GM18873 (cell line): ENCODE measurements around the gene GPR78.

Experiments
- ATAC-seq: cut with Tn5 transposase; IDR thresholded peaks from one replicate; pipeline ENCODE4 v1.9.1; 2021; ENCODE audit warnings: mild to moderate bottlenecking, moderate library complexity, moderate number of reproducible peaks; ENCODE audit not compliant: unreplicated experiment, low FRiP score

GPR78 gene

DNA sequence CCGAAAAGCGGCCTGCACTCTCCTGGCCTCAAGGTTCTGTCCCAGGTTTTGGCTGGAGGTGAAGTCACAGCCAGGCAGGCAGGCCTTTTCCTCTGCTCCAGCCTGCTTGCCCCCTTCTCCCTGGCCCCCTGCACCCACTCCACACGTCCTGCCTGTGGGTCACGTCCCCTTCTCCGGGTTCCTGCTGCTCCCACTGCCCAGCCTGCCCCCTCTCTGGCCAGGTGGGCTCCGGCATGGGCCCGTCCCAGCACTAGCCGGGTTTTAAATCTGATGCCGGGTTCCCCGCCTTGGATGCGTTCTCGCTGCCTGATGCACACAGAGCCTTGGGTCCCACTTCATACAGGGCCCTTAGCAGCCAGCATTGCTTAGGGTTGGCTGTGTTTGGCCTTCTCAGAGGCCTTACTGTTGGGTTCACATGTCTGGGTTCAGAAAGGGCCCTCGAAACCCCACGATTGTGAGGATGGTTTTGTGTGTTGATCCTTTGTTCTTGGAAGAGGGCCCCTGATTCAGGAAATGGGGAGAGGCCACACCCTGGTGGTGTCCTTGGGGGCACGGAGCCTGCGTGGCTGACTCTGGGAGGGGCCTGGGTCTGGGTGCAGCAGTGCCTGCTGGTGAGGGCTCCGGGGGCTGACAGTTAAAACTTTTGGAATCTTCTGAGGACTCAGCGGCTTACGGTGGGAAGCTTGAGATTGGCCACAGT, 18.3 kb downstream of the GPR78 start:
- ATAC-seq: no peak

DNA sequence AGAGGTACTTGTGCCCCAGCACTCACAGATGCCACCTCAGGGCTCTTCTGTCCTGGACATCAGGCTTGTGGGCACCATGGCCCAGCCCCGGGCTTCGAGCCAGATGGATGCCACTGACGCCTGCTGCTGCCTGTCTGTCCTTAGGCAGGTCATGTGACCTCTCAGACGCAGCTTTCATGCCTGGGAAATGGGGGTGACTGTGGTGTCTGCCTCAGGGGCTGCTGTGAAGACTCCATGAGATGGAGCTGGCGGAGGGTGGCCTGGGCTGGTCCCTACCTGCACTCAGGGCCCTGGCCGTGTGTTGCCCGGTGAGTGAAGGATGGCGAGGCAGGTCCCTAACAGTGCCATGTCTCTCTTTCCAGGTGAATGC, 18.9 kb downstream of the GPR78 start:
- no peak for ATAC-seq

DNA sequence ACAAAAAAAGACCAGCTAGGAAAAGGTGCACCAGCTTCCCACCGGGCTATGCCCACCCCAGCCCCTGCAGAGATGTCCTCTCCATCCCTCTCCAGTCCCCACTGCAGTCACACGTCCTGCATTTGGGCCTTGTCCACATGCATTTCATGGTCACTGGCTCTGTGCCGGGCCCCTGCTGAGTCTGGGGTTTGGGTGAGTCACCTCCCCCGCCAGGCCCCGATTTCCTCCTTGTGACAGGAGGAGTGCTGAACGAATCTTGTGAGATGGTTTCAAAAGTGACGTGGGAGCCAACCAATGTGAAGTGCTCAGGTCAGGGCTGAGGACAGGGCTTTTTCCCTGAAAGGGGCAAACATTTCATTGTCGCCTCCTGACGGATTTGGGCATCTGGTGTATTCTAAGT, 19.5 kb downstream of the GPR78 start:
- ATAC-seq: no peak

DNA sequence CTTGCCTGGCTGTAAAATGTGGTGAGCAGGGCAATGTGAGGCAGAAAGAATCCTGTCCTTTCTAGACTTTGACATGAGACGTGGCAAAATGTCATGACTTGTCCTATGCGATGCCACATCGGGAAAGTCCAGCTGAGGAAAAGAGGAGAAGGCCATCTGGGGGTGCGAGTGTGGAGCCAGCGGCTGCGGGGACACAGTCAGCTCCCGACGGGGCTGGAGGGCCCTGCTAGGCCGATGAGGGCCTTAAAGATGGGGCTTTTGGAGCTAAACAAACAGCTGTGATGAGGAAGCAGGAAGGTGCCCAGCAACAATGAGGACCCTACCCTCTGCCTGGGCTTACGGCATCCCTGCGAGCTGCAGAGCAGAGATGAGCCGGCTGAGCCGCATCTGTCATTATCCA, 20.1 kb downstream of the GPR78 start:
- ATAC-seq: no peak

DNA sequence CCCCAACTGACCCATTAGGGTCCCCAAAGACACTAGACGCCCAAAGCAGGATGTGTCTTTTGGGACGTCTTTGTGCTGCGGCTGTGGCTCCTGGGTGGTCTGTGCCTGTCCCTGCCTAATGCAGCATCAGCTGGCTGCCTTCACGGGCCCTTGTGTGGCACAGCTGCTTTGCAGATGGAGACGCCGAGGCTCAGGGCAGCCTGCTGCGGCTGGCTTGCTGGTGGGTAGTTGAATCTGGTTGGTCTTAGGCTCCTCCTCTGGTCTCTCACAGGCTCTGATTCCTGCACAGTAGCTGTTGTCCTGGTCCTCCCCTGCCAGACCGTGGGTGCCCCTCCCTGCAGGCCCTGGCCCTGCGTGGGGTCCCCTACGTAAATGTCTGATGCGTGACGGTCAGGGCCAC, 20.5 kb downstream of the GPR78 start:
- no peak for ATAC-seq

DNA sequence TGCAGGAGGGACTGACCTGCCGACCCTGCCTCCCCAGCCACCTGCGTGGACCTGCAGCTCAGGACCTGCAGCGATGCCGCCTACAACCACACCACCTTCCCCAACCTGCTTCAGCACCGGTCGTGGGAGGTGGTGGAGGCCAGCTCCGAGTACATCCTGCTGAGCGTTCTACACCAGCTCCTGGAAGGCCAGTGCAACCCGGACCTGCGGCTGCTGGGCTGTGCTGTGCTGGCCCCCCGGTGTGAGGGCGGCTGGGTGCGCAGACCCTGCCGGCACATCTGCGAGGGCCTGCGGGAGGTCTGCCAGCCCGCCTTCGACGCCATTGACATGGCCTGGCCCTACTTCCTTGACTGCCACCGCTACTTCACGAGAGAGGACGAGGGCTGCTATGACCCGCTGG, 20.9 kb downstream of the GPR78 start:
- ATAC-seq: no peak

DNA sequence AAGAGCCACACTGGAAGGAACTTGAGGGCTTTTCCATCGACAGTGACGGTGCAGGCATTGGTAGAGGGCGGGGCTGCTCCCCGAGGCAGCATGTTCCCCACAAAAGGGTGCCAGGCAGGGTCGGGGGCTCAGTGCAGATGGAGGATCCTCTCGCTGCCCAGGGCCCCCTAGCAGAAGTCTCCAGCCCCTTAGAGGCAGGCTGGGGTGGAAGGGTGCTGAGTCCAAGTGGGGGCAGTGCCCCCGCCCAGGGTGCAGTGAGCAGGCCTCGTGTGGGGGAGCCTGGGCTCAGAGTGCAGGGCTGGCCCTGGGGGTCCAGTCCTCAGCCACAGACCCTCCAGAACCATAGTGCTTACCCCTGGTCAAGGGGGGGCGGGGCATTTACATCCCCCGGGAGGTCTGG, 21.4 kb downstream of the GPR78 start:
- no peak for ATAC-seq

DNA sequence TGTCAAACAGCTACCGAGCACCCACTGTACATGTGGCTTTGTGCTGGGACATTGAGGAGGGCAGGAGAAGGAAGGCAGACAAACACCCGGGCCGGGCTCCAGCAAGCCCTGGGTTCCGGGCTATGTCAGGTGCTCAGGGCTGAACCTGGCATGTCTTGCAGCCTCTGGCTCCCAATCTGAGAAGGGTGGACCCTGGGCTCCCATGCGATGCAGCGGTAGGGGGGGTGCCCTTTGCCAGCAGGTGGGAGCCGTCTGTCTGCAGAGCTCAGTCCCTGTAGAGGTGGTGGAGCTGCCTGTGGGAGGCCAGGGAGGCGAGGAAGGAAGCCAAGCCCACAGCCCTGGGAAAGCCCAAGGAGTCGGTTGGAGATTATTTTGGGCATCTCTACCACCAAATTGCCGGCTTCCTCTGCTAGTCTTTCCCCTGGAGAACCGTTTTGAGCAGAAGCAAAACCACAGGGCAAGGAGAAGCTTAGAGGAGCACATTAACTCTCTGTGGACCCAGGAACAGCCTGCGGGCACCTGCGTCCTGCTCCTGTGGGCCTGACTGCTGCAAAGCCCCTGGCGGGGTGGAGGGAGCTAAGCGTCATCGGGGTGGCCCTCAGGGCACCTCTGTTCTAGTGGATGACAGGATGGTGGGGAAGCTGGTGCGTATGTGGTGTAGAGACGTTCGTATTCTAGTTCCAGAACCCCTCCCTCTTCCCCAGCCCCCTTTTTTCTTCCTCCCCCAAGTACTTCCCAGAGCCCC, 22.7 kb downstream of the GPR78 start:
- no peak for ATAC-seq

DNA sequence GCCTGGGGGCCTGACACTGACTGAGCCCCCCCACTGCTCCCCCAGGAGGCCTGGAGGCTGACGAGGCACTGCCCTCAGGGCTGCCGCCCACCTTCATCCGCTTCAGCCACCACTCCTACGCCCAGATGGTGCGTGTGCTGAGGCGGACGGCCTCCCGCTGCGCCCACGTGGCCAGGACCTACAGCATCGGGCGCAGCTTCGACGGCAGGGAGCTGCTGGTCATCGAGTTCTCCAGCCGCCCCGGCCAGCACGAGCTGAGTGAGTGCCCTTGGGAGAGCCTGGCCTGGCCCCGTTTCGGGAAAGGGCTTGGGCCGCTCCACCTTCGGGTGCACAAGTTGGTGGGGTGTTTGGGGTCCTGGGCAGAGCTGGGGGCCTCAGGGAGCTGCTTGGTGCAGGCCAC, 23.7 kb downstream of the GPR78 start:
- no peak for ATAC-seq

DNA sequence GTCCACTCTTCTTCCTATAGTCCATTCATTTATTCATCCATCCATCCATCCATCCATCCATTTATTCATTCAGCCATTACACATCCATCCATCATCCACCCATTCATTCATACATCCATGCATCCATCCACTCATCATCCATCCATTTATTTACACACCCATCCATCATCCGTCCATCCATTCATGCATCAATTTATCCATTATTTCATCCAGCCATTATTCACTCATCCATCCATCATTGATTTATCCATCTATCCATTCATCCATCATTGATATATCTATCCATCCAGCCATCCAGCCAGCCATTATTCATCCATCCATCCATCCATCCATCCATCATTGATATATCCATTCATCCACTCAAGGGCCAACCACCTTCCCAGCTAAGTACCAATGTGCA, 25.1 kb downstream of the GPR78 start:
- no peak for ATAC-seq

DNA sequence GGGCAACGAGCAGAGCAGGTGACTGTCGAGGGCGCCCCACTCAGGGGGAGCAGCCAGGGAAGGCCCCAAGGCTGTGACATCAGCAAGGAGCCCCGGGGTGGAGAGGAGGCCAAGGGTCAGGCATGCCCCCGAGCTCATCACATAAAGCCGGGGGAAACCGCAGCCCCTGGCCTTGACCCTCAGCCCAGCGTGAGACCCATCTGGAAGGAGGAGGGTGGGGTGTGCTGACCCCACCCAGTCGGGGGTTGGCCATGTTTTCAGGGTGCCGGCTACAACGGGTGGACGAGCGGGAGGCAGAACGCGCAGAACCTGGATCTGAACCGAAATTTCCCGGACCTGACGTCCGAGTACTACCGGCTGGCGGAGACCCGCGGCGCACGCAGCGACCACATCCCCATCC, 26.3 kb downstream of the GPR78 start:
- ATAC-seq: no peak

DNA sequence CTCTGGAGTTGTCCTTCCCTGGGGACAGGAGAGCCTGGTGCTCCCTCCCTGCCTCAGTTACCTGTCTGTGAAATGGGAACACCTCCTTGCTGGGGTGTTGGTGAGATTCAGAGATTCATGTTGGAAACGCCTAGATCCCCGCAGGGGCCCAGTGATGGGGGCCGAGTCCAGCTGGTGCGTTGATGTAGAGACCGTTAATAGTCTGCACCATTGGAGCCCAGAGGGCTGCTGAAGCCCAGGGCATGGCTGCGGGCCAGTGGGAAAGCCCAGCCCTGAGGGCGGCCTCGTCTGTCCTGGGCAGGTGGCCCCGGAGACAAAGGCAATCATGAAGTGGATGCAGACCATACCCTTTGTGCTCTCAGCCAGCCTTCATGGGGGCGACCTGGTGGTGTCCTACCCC, 26.8 kb downstream of the GPR78 start:
- ATAC-seq: no peak

DNA sequence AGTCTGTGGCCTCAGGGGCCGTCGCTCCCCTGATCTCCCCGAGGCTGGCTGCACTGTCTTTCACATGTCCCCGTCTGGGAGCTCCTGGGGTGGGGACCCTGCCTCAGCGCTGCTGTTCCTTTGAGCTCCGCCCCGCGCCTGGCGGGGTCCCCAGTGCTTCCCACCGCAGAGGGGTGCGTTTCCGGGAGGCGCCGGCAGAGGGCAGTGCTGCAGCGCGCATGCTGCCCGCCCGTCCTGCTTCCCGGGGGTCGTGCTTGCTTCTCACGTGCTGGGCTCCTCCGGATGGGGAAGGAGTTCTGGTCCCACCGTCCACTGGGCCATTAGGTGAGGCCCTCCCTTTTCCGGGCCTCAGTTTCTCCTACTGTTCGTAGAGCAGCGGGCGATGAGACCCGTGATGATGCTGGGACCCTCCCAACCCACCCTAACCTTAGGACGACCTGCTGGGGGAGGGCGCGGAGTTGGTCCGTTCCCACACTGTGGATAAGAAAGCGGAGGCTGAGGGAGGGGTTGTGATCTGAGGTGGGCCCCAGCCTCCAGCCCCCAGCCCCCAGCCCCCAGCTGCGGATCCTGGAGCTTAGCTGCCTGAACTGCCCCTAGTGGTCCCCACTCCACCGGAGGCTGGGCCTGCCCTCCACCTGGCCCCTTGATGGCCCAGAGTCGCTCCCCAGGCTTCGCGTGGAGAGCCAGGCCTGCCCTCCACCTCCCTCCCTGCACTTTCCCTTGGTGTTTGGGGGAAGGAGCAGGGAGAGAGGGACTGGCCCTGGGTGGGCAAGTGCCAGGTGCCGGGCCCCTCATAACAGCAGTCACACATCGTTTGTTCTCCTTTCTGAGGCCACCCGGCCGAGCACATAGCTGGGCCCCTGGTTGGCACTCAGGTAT, 27.6 kb downstream of the GPR78 start:
- no peak for ATAC-seq

DNA sequence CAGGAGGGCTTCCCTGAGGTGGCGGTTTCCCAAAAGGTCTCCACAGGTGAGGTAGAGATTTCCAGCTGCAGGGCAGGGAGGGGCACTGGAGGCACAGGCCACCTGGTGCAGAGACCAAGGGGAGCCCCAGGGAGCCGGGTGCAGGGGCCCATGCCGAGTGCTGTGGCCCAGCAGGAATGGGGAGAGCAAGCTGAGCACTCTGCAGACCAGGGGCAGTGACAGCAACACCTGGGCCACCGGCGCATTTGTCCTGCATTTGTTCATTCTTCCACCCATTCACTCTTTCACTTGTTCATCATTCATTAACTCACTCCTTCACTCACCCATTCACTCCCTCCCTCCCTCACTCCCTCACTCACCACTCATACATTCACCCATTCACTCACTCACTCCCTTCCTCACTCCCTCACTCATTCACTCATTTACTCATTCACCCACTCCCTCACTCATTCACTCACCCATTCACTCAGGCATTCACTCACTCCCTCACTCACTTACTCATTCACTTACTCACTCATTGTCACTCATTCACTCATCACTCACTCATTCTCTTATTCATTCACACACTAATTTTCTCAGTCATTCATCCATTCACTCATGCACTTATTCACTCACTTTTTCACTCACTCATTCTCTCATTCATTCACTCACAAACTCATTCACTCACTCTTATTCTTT, 28.7 kb downstream of the GPR78 start:
- no peak for ATAC-seq

DNA sequence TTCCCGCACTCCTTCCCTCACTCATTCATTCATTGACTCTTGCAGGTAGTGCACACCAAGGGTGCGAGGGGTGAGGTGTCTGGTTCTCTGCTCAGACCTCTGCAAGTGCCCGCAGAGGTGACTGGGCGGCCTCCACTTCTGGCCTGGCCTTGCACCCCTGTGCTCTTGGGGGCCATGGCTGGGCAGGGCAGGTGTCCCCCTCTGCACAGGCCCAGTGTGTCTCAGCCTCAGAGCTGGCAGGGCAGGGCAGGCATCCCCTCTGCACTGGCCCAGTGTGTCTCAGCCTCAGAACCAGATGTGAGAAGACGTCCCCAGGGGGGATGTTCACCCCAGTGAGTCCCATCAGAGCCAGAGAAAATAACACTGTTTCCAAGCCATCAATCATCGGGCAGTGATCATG, 29.2 kb downstream of the GPR78 start:
- ATAC-seq: no peak

DNA sequence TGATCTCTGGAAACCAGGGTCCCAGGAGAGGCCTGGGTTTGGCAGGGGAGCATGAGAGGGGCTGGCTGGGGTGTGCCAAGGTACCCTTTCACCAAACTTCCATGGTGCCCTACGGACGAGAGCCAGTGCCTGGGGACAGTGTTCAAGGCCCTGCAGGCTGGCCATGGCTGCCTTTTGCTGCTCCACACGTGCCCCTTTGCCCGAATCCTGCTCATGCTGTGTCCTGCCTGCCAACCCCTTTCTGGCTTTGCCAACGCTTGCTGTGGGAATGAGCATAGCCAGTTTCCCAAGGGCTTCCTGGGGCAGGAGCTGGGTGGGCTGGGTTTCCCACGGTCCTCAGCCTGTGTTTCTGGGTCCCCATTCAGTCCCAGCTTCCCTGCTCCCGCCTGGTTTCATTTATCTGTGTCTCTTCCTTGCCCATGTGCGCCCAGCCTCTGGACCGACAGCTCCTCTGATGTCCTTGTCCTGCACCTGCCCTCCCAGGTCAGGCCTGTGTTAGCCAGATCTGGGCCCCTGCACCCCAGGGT, 29.7 kb downstream of the GPR78 start:
- no peak for ATAC-seq

DNA sequence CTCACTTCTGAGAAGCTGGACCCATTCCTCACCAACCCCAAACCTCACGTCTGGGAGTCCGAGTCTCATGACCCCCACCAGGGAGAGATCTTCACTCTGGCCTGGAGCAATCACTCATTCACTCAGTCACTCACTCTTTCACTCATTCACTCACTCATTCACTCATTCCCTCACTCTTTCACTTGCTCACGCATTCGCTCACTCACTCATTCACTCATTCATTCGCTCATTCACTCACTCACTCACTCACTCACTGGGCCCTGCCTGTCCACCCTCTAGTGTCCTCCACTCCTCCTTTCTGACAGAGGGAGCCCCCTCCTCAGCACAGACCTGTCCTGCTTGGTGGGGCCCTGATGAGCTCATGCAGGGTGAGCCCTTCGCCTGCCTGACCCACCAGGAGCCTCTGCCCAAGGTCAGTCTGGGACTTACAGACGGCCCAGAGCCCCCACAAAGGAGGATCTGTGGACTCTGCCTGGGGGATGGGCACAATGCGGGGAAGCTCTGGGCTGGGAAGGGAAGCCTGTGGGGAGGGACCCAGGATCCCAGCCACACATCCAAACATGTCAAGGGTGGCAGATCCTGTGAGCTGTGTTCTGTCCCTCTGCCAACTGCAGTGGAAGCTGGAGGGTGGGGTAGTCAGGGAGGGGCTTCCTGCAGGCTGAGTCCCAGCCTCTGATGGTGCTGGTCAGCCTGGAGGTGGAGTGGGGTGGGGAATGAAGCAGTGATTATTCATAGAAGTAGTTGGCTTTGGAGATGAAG, 30.8 kb downstream of the GPR78 start:
- no peak for ATAC-seq

DNA sequence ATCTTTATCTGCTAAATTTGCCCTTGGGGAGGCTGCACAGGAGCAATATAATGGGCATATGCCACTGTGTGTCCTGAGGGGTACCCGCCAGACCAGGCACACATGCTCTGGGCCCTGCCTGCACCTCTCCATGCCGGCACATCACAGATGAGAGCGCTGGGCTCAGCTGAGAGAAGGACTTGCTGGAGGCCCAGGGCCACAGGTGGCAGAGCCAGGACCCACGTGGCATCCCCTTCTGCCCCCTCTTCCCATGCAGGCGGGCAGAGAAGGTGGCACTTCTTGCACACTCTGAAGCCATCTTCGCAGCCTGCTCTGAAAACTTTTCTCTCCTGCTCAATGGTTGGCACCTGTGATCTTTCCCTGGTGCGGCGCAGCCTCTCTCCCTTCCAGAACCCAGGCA, 32.5 kb downstream of the GPR78 start:
- ATAC-seq: no peak

DNA sequence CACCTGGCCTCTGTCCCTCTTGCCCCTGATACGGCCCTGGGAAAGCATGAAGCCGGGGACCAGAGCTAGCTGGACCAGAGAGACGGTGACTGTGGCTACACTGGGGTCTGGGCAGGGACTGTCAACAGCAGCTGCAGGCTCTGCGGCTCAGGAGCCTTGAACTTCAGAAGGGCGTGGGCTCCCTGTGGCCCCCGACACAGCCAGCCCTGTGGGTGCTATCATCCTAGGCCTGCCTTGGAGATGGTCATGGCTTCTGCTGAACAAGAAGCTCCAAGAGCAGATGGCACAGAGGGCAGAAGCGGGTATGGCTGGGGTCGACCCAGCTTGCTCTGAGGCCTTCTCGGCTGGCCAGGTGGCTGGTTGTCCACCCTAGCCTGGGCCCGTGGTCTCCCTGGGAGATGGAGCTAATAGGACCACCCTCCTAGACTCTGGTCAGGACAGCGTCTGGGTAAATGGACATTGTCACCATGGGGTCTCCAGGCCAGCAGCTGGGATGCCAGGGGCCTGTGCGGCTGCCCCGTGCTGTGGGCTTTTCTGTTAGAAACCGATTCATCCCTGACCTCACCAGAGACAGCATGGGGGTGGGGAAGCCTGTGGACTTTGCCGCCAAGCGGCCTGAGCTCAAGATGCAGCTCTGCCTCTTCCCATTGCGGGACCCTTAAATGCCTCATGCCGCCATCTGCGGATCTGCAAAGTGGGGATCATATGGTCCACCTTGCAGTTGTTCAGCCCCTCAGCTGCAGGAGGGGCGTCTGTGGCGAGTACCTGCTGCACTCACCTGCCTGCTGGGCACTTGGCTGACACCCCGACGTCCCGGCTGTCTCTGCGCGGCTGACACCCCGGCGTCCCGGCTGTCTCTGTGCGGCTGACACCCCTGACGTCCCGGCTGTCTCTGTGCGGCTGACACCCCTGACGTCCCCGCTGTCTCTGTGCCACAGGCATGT, 33.5 kb downstream of the GPR78 start:
- ATAC-seq: no peak
